Smooth muscle cell (in vitro differentiated cells): Measurements from ENCODE around the gene ANKRD28. TPM values are rescaled to one million over a fixed set of nuclear protein-coding genes. Genes with fewer than 3 reads are reported as not detected.

ENCODE experiments used
- DNase-seq: peaks from one replicate; lab custom pipeline; 2025; ENCODE audit not compliant: unreplicated experiment; lab: John Stamatoyannopoulos, UW
- H2AFZ ChIP-seq: fragments of 200-600 bp; sonication (generic); 2 replicates; pipeline ENCODE4 v1.6.0; 2016; ENCODE audit warnings: antibody characterized with exemption, low read depth, mild to moderate bottlenecking
- H3F3A ChIP-seq: fragments of 200-600 bp; sonication (generic); 2 replicates; pipeline ENCODE4 v1.6.0; 2017; ENCODE audit warnings: antibody characterized with exemption, low read depth
- H3K27ac ChIP-seq: fragments of 200-600 bp; sonication (generic); 2 replicates; pipeline ENCODE4 v1.5.1; 2016; ENCODE audit warnings: low read depth, mild to moderate bottlenecking
- H3K27me3 ChIP-seq: fragments of 200-600 bp; sonication (generic); 2 replicates; pipeline ENCODE4 v1.6.1; 2016; ENCODE audit warnings: low read depth, mild to moderate bottlenecking
- H3K36me3 ChIP-seq: fragments of 200-600 bp; sonication (generic); 2 replicates; pipeline ENCODE4 v1.5.1; 2016; ENCODE audit warnings: low read depth
- H3K4me1 ChIP-seq: fragments of 200-600 bp; sonication (generic); 2 replicates; pipeline ENCODE4 v1.5.1; 2016; ENCODE audit warnings: low read depth
- H3K4me2 ChIP-seq: fragments of 200-600 bp; sonication (generic); 2 replicates; pipeline ENCODE4 v1.6.0; 2016; ENCODE audit warnings: mild to moderate bottlenecking
- H3K4me3 ChIP-seq: fragments of 200-600 bp; sonication (generic); 2 replicates; pipeline ENCODE4 v1.5.1; 2016; ENCODE audit warnings: mild to moderate bottlenecking
- H3K79me2 ChIP-seq: fragments of 200-600 bp; sonication (generic); 2 replicates; pipeline ENCODE4 v1.6.0; 2016; ENCODE audit warnings: low read depth, mild to moderate bottlenecking
- H3K9ac ChIP-seq: fragments of 200-600 bp; sonication (generic); 2 replicates; pipeline ENCODE4 v1.6.0; 2016; ENCODE audit warnings: low read depth
- H3K9me3 ChIP-seq: fragments of 200-600 bp; sonication (generic); replicated peaks from 2 replicates; pipeline ENCODE4 v1.5.1; 2016; ENCODE audit warnings: low read depth
- H4K20me1 ChIP-seq: fragments of 200-600 bp; sonication (generic); 2 replicates; pipeline ENCODE4 v1.6.0; 2016; ENCODE audit warnings: low read depth
- WGBS: methylation state at CpG from one replicate; pipeline ENCODE4 v1.1.7; 2016; ENCODE audit warnings: low lambda C conversion rate; 5-methylcytosine and 5-hydroxymethylcytosine counted together
- polyA plus RNA-seq: library from polyadenylated mRNA; unstranded; fragments of >200 nt; fragmentation: Nextera tagmentation; extraction: Ambion mirVana; gene quantifications from 2 replicates; pipeline ENCODE4 v1.2.1, GENCODE V29; 2016
- total RNA-seq: library from RNA; depleted of rRNA; stranded (reverse); fragments of >200 nt; gene quantifications from 2 replicates; pipeline ENCODE4 v1.2.3, GENCODE V29; 2014
- TF ChIP-seq, protein P1 (sequence below): fragments of 200-600 bp; sonication (generic); IDR thresholded peaks from 2 replicates; pipeline ENCODE4 v1.5.1; 2017; ENCODE audit warnings: borderline replicate concordance, mild to moderate bottlenecking, antibody characterized with exemption; ENCODE audit not compliant: insufficient read depth, poor library complexity, severe bottlenecking

ANKRD28 gene
- total and polyA plus RNA-seq, 2 experiments from 2014 or later = 11.8 to 35.7 TPM

- H3K4me3 ChIP-seq = no peak overlapping the region
- H2AFZ ChIP-seq = no peak overlapping the region
- H3K4me1 ChIP-seq = peaks cover 35% of the 10 kb centered on the region
- H3K36me3 ChIP-seq = no peaks in the 10 kb centered on the region
- H3F3A ChIP-seq = peaks cover 25% of the 10 kb centered on the region
- TF ChIP-seq, protein P1, sequence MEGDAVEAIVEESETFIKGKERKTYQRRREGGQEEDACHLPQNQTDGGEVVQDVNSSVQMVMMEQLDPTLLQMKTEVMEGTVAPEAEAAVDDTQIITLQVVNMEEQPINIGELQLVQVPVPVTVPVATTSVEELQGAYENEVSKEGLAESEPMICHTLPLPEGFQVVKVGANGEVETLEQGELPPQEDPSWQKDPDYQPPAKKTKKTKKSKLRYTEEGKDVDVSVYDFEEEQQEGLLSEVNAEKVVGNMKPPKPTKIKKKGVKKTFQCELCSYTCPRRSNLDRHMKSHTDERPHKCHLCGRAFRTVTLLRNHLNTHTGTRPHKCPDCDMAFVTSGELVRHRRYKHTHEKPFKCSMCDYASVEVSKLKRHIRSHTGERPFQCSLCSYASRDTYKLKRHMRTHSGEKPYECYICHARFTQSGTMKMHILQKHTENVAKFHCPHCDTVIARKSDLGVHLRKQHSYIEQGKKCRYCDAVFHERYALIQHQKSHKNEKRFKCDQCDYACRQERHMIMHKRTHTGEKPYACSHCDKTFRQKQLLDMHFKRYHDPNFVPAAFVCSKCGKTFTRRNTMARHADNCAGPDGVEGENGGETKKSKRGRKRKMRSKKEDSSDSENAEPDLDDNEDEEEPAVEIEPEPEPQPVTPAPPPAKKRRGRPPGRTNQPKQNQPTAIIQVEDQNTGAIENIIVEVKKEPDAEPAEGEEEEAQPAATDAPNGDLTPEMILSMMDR = no peak
- H3K27ac ChIP-seq = peak overlapping the region; percentile 97
- peak overlapping the region; percentile 61 for H3K4me2 ChIP-seq
- no peaks in the 10 kb centered on the region for H3K9me3 ChIP-seq
- no peaks in the 10 kb centered on the region for H4K20me1 ChIP-seq
- H3K79me2 ChIP-seq = no peaks in the 10 kb centered on the region
- H3K27me3 ChIP-seq = no peaks in the 10 kb centered on the region
- DNase-seq = no peak
- WGBS = 49% methylated on average over 4 of the region's 4 CpGs
- H3K9ac ChIP-seq = peak overlapping the region; percentile 73
Measured at GRCh38 chr3:15633766-15634598, 163.8 kb downstream of the ANKRD28 start.

DNA sequence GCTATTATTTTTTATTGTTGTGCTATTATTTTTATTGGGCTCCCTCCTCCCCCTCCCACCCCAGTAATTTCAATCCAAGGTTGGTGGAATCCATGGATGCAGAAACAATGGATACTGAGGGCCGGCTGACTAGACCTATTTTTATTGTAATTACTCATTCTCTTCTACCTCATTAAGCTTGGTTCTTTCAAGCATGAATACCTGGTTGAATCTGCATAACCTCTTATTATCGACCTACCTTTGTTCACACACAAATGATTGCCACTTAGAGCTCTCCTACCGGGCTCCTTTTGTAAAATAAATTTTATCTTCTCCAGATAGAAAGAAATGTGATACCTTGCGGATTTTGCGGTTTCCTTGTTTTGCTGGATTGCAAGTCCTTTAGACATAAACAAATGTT, 164.6 kb downstream of the ANKRD28 start:
- H3K4me1 ChIP-seq = peaks cover 35% of the 10 kb centered on the region
- TF ChIP-seq, protein P1 = no peak
- H3K36me3 ChIP-seq = no peaks in the 10 kb centered on the region

GRCh38 chr3:15632212-15632580, 165.6 kb downstream of the ANKRD28 start:
- TF ChIP-seq, protein P1 = no peak
- H3K79me2 ChIP-seq = no peaks in the 10 kb centered on the region
- peak overlapping the region; percentile 49 for H3K9ac ChIP-seq
- H3K4me1 ChIP-seq = peaks cover 35% of the 10 kb centered on the region
- H3K36me3 ChIP-seq = no peaks in the 10 kb centered on the region
- H4K20me1 ChIP-seq = no peaks in the 10 kb centered on the region
- no peak overlapping the region for H2AFZ ChIP-seq
- H3K27me3 ChIP-seq = no peaks in the 10 kb centered on the region
- H3K4me3 ChIP-seq = no peak overlapping the region
- peak overlapping the region; percentile 95 for H3K27ac ChIP-seq
- H3F3A ChIP-seq = peaks cover 19% of the 10 kb centered on the region
- no peaks in the 10 kb centered on the region for H3K9me3 ChIP-seq
- no peak for DNase-seq
- H3K4me2 ChIP-seq = no peak overlapping the region
- WGBS = 99% methylated on average over 4 of the region's 4 CpGs

More for the DNA sequence above, 164.6 kb downstream of the ANKRD28 start:
- no peaks in the 10 kb centered on the region for H3K9me3 ChIP-seq
- DNase-seq = no peak
- H3F3A ChIP-seq = peaks cover 25% of the 10 kb centered on the region
- no peaks in the 10 kb centered on the region for H3K27me3 ChIP-seq
- H3K79me2 ChIP-seq = no peaks in the 10 kb centered on the region
- H3K27ac ChIP-seq = peak overlapping the region; percentile 97
- no peak overlapping the region for H3K4me3 ChIP-seq
- no peak overlapping the region for H2AFZ ChIP-seq
- H3K4me2 ChIP-seq = no peak overlapping the region
- 71% methylated on average over 5 of the region's 5 CpGs for WGBS
- H3K9ac ChIP-seq = no peak overlapping the region
- no peaks in the 10 kb centered on the region for H4K20me1 ChIP-seq
